GM21723 (cell line): Measurements from ENCODE around the gene DOCK1.

ENCODE experiments used
- ATAC-seq: cut with Tn5 transposase; IDR thresholded peaks from one replicate; pipeline ENCODE4 v1.9.1; 2021; ENCODE audit warnings: mild to moderate bottlenecking, moderate library complexity; ENCODE audit not compliant: unreplicated experiment

DOCK1 gene

DNA sequence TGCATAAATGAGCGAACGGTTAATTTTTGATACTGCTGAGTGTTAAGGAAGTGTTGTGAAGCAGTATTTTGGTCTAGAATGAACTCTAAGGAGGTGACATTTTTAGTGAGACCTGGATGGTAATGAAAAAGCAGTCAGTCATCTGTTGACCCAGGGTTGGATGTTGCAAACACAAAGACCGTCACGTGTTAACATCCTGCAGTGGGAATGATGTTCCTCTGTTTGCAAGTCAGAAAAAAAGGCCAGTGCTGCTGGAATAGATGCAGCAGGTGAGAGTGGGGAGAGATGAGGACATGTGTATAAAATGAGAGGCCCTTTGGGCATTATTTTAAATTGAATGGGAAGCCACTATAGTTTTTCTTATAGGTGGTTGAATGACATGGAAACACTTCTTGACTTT lies 251.9 kb downstream of the DOCK1 start:
- ATAC-seq = no peak

DNA sequence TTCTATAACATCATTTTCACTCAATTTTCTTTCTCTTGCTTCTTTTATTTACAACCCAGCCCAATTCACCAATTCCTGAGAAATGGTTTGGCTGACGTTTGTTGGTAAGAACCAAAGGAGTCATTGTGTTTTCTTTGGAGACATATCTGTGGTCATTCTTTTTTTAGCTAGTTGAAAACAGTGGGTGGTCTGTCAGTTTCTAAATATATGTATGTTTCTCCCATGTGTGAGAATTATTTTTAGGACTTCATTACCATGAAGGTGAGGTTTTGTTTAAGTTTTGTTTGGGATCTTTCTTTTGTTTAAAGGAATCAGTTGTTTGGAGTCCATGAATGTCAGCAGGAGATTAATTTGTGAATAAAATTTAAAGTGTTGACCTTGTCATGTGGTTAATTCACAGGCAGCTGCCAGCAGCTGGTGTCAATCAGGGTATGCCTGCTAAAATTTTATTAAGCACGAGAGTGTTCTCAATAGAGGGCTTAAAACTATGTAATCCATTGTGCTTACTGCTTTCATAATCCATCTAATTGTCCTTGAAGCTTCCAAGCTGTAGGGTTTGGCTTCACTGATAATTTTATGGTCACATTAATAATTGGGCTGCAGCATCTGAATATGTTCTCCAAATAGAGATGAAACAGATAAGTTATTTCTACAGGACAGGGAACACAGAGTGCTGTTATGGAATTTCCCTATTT lies 252.4 kb downstream of the DOCK1 start:
- no peak for ATAC-seq

DNA sequence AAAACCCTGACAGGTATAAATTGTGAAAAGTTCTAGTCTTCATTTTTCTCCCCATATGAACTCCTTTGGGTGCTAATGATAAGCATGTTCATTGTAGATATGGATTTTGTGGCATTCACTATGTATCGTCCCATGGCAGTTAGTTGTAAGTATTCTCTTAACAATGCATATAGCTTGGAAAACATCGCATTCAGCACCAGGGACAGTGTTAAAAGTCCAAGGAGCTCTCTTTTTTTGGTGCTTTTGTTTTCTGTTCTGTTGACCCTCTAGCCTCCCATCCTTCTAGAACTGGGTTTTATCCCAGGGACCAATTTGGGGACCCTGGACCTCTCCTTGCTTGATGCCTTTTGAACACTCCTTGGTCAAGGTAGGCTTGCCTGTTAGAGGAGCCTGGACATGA lies 253.4 kb downstream of the DOCK1 start:
- no peak for ATAC-seq

DNA sequence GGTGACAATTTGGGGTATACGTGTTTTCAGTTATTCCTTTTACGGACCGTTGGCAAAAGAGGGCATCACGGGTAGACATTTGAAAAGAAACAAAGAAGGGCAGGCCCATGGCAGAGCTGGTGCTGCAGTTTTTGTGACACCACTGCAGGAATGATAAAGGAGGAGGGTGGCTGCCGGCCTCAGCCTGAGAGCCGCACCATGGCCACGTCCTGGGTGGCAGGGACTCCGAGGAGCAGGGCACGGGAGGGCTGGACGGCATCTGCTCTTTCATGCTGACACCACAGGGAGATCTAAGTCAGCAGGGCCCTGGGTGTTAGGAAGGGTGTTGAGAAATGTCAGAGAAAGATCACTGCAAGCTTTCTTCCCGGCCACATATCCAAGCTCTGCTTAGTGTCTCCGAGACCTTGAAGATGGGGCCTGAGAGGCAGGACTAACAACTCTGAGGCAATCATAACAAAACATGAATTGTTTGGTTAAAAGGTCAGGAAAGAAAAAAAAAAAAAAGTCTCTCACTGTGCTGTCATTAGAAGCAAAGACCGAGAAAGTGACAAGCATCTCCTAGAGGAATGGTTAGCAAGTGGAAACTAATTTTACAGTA lies 254.5 kb downstream of the DOCK1 start:
- no peak for ATAC-seq

DNA sequence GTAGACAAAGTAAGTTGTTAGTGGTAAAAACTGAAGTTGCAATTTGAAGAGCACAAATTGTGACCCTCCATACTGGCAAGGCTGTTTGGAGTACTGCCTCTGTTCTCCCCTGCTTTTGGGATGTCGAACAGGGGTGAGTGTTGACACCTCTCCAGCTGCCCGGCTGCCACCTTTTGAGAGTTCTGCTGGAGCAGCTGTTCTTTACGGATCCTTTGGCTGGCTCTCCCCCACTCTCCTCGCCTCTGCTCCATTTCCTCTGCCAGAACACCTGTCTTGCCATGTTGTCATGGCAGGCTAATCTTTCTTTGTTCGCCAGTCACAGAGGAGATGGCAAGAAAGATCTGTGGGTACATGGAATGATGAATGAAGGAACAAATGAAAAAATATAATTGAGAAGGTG lies 256.3 kb downstream of the DOCK1 start:
- no peak for ATAC-seq

DNA sequence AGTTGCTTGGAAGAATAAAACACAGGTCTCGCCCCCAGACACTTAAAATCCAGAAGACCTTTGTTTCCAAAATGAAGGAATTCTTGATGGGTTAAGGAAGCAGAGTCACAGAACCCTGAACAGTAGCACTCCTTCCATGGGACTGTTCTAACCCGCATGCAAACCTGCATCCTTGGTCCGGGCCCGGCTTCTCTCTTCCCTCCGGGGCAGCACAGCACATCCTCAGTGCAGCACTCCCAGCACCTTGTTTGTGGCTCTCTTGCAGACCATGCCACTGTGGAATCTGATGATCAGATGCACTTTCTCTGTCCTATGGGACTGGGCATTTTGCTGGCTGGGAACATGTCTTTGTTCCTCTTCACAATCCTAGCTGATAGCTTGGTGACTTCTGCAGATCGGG lies 257.6 kb downstream of the DOCK1 start:
- ATAC-seq = no peak

DNA sequence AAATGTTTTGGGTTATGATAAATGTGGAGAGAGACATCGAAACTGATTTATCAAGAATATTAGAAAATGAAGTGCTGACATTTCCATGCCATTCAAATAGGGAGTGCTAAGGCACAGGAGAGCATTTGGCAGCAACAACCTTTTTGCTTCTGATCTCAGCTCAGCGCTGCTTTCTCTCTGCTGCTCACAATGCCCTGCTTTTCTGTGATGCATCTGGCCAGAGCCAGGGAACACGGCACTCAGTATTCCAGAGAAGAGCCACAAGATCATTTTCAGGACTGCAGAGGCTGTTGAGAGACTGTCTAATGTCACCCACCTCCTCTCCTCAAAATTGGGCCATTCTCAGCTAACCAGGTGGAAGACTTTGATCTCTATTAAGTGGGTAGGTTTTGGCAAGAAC lies 263.0 kb downstream of the DOCK1 start:
- no peak for ATAC-seq

DNA sequence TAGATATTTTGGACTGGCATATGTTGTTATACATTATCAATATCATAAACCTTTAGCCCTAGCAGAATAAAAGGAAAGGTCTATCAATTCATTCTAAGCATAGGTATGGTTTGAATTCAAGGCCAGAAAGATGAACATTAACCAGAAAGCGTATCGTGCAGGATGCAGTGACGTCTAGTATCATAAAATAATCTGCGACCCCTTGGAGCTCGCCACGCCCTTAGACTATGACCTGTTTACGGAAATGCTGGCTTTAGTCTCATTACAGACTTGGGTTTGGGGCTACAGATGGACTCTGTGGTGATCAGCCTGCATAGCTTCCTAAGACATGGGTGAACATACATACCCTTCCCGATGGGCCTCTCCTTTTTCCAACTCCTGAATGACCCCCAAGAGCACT lies 269.6 kb downstream of the DOCK1 start:
- ATAC-seq = no peak

DNA sequence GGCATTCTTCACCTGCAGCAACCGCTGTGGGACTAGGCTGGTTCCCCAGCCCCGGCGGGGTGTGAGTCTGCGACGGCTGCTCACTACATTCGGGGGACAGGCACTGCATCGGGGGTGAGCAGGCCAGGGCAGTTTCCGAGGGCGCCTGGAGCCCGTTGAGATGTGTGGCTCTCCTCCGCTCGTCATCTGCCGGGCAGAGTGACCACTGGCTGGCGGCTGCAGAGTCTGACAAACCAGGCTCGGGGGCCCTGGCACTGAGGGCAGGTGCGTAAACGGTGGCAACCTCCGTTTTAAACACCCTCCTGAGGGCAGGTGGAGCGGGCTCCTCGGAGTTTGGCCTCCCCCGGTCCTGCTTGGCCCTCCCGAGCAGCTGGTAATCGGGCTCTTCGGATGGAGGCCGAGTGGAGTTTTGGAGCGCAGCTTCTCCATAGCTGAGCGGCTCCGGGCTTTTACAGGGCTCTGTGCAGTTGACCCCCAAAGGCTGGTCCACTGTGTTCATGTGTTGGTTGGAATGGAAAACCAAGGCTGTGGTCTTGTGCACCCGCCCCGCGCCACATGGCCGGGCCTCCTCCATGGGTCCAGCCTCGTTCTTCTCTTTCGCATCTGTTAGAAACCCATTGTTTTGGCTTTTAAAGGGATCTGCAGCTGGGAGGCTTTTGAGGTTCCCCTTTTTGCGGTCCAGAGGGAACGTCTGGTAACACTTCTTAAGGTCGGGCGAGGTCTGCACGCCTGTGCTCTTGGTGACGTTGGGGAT lies 270.3 kb downstream of the DOCK1 start:
- ATAC-seq = no peak

DNA sequence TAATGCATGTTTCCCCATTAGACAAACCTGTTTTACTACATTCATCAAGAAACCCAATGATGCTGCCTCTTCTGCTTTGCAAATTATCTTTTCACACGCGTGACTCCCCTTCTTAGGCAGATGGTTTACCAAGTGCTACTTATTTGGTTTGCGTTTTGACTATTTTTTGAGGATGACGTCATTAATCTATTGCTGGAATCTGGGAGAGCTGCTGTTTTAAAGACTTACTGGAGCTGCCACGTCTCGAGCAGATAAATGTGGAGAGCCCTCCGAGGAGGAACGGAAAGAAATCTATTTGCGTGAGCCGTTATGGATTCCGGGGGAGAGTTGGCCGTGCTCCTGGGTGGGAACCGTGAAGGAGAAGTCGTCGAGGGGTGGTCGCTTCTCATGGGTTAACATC lies 271.4 kb downstream of the DOCK1 start:
- ATAC-seq = no peak

DNA sequence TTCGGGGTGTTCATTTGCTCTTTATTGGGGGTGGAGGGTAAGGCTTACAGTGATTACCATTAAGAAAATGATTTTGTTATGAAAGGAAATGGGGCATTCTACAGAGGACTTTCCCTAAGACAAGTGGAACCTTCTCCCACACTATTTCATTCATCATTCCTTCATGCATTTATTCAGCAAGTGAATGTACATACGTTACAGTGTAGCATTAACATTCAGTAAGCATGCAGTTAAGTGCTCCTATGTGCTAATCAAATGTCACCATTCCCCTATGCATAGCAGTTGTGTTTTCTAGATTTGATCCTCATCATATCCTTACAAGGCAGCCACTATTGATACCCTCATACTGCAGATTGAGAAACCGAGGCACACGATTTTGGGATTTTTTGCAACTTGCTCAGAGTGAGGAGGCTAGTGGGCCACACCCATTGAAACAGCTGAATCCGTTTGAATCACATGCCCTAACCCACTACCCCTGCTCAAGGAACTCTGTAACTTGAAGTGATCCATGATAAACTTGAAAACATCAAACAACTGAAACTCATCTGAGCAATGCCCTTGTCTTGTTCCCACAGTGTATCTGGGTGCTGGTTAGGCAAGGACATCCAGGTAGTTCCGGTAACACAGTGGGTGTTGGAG lies 274.5 kb downstream of the DOCK1 start:
- no peak for ATAC-seq

DNA sequence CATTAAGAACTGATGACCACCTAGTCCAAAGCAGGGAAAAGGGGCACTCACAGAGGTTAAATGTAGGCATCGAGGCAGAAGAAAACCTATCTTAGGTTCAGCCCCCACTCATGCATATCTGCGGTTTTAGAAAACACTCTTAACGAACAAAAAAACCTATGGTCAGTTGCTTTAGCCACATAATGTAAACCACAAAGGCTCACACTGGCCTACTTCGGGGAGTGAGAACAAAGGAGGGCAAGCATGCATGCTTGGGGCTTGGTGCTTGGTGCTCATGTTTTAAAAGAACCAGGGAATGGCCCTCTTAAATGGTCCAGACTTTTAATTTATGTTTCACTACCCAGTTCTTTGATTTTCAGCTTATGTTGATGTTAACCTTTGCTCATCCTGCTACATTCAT lies 276.9 kb downstream of the DOCK1 start:
- no peak for ATAC-seq

DNA sequence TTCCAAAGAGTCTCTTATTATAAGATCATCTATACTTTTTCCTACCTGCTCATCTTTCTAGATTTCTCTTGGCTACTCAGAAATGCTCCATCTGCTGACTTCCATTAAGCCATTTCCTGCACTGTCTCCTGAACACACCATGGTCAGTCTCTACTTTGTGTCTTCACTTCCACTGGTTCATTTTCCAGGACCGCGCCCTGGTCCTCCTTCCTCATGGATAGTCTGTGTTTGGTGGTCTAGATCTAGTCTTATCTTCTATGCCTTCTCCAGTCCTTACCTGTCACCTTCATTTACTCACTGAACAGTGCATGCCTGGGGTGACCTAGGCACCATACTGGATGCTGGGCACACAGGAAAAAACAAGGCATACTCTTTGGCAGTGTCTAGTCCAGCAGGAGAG lies 279.4 kb downstream of the DOCK1 start:
- no peak for ATAC-seq

DNA sequence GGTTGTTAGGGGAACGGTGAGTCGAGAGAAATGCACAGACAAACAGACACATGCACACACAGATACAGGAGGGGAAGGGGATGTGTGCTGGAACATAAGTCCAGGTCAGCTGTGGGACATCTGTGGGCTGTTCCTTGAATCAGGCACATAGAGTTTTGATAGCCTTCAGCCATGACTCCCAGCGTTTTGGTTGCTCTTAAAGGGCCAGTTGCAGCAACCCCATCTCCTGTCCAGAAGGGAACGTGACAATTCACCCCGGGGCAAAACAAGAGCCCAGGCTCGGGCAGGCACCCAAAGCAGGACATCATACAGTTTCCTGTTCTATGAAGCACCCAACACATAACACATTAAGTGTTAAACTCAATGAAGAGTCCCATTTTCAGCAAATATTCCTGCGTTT lies 281.6 kb downstream of the DOCK1 start:
- no peak for ATAC-seq

DNA sequence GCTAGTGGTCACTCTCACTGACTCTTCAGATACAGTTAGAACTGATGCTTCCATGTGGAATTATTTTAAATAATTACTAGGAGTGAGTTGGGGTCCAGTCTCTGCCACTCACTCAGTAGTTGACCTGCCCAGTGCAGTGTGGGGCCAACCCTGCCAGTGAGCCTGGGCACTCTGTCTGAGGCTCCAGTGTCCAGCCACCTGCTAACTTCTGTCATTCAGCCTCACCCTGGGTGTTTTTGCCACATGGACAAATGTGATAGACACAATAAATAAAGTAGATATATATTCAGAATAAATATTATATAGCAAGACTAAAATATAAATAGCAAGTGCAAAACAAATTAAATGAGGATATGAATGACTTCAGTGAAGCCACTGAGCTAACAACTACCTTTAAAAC lies 284.0 kb downstream of the DOCK1 start:
- no peak for ATAC-seq

DNA sequence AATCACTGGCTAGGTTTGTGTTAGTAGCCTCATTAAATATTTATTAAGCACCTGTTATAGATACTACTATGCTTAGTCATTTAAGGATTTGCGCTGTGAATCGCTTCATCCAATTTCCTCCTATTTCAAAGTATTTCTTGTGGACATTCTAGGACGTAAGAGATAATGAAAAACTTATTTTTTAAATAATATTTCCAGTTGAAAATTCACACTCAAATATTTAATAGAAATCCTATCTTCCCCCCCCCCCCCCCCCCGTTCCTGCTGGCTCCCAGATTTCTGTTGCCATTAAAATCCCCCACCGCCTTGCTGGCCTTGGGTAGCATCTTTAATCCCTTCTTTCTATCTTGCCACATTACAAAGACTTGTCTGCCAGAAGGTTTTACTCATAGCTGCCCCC lies 285.2 kb downstream of the DOCK1 start:
- ATAC-seq = no peak

DNA sequence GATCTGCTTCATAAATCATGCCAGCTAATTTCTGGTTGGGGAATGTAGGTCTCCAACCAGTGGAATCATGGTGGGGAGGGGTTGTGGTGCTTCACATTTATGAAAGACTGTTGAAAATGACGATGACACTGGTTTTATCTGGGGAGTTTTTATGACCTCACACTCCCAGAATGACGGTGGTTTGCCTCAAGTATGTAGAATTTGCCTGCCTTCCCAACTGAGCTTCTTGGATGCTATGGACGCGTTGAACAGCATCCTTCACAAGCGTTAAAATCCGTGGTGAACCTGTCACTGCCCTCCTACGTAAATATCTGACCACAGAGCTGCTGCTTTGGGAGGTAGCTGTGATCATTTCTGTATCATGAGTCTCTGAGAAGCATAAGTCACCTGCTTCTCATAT lies 287.9 kb downstream of the DOCK1 start:
- no peak for ATAC-seq

DNA sequence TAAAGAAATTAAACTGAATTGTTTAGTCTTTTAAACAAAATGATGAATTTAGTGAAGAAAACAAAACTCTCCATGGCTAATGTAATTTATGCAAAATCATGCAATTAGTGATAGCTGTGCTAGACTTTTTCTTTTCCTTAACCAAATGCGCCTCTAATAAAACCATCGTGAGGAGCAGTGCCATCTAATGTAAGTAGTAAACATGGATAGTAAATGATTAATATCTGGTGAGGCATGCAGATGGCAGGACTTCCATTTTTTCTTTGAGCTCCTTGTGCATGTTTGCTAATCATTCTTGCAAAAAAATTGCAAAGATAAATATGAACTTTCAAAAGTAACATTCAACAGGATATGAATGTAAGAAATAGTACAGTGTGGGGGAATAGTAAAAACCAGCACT lies 288.9 kb downstream of the DOCK1 start:
- ATAC-seq = no peak

DNA sequence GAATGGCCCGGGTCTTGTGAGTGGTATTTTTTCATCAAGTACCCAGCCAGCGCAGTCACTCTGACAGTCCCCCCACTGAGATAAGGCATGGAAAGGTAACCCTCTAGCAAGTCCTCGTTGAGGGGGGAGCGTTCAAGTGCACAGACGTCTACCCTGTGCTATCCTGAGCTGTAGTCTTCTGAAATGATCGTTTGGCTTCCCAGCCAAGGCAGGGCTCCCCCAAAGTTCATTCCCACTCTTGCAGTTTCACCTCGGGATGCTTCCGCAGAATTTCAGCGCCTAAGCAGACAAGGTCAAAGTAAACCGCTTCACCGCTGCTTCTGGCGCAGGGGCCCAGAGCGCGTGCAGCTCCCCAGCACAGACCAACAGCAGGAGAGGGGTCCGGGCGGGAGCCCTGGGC lies 289.4 kb downstream of the DOCK1 start:
- no peak for ATAC-seq

DNA sequence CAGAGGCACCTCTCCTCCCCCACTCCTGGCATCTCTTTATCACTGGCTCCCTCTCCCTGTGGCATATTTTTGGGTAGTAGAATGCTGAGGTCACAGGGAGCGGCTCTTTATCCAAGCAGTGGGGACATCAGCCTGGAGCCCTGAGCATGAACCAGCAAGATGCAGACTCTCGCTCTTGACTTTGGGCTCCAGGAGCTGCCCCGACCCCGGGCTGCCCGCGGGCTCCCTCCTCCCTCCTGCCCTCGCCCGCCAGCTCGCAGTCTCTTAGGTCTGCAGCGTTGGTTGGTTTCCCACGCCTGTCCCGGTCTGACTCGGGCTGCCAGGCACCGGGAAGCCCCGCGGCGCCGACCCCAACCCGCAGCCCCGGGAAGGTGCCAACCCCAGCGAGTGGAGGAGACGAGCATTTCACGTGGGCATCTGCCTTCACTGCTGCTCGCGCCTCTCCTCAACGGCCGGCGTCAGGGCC lies 289.8 kb downstream of the DOCK1 start:
- no peak for ATAC-seq

DNA sequence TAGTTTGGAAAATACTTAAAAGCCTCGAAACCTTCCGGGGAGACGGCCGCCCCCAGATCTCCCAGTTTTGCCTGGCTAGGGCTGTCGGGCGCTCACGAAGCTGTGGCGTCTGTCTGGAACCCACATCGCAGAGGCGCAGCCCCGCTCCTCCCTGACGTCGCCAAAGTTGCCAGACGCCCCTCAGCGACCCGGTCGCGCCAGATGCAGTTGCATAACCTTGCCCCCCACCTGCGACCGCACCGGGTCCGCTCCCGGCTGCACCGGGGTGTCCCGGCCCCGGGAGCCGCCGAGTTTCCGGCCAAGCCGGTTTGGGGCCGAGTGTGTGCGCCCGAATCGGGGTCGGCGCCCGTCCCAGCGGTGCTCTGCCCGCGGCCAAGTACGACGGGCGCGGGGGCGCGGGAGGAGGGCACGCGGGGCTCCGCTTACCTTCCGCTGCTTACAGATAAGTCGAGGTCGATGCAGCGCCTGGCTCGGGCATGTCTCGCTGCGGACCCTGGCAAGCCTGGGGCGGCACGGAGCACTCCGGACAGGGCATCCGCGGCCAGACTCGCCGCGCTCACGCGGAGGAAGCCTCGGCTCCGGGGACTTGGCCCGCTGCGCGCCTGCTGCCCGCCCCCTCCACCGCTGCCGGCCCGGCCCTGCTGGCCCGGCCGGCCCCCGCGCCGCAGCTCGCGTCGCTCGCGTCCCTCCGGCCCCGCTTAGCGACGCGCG lies 290.5 kb downstream of the DOCK1 start:
- no peak for ATAC-seq
